MM.1S (cell line): ENCODE data around the gene SS18.

ENCODE experiments used
- DNase-seq: peaks from one replicate; pipeline ENCODE4 v3.0.0-alpha.2; 2015
- H2AFZ ChIP-seq: fragments of 300-600 bp; sonication (generic); 2 replicates; pipeline ENCODE4 v1.6.0; 2016; ENCODE audit warnings: antibody characterized with exemption, low read length
- H3F3A ChIP-seq: fragments of 300-600 bp; sonication (generic); 2 replicates; pipeline ENCODE4 v1.6.1; 2016; ENCODE audit warnings: mild to moderate bottlenecking, antibody characterized with exemption, low read length, moderate library complexity, mixed read lengths; ENCODE audit not compliant: insufficient read depth
- H3K27ac ChIP-seq: fragments of 300-600 bp; sonication (generic); 2 replicates; pipeline ENCODE4 v1.5.1; 2016; ENCODE audit warnings: mild to moderate bottlenecking, low read length
- H3K27me3 ChIP-seq: fragments of 300-600 bp; sonication (generic); replicated peaks from 2 replicates; pipeline ENCODE4 v1.6.0; 2016; ENCODE audit warnings: low read length; ENCODE audit not compliant: insufficient read depth
- H3K36me3 ChIP-seq: fragments of 300-600 bp; sonication (generic); replicated peaks from 2 replicates; pipeline ENCODE4 v1.6.1; 2016; ENCODE audit warnings: mild to moderate bottlenecking, low read length, mixed read lengths; ENCODE audit not compliant: insufficient read depth
- H3K4me1 ChIP-seq: fragments of 300-600 bp; sonication (generic); 2 replicates; pipeline ENCODE4 v1.6.1; 2016; ENCODE audit warnings: low read length, mixed read lengths
- H3K4me2 ChIP-seq: fragments of 300-600 bp; sonication (generic); 2 replicates; pipeline ENCODE4 v1.6.0; 2016; ENCODE audit warnings: low read depth, low read length
- H3K4me3 ChIP-seq: fragments of 300-600 bp; sonication (generic); 2 replicates; pipeline ENCODE4 v1.5.1; 2016; ENCODE audit warnings: low read length, mixed read lengths
- H3K79me2 ChIP-seq: fragments of 300-600 bp; sonication (generic); 2 replicates; pipeline ENCODE4 v1.6.1; 2016; ENCODE audit warnings: mixed run types, low read length, mixed read lengths
- H3K9ac ChIP-seq: fragments of 300-600 bp; sonication (generic); 2 replicates; pipeline ENCODE4 v1.6.1; 2016; ENCODE audit warnings: low read length, mixed read lengths
- H3K9me2 ChIP-seq: fragments of 300-600 bp; sonication (generic); replicated peaks from 2 replicates; pipeline ENCODE4 v1.6.1; 2016; ENCODE audit warnings: mild to moderate bottlenecking, low read length, mixed read lengths; ENCODE audit not compliant: insufficient read depth
- H3K9me3 ChIP-seq: fragments of 300-600 bp; sonication (generic); replicated peaks from 2 replicates; pipeline ENCODE4 v1.6.1; 2016; ENCODE audit warnings: mild to moderate bottlenecking, low read length, mixed read lengths; ENCODE audit not compliant: insufficient read depth
- H4K20me1 ChIP-seq: fragments of 300-600 bp; sonication (generic); 2 replicates; pipeline ENCODE4 v1.6.1; 2016; ENCODE audit warnings: mild to moderate bottlenecking, low read length, moderate library complexity, mixed read lengths; ENCODE audit not compliant: insufficient read depth
- EZH2 ChIP-seq: fragments of 300-600 bp; sonication (generic); optimal IDR thresholded peaks from 2 replicates; pipeline ENCODE3; 2017; ENCODE audit warnings: low read depth, mild to moderate bottlenecking, antibody characterized with exemption, low read length, mixed read lengths
- EZH2phosphoT487 ChIP-seq: fragments of 300-600 bp; sonication (generic); IDR thresholded peaks from 2 replicates; pipeline ENCODE4 v1.6.1; 2018; ENCODE audit warnings: antibody characterized with exemption, low read length
- TF ChIP-seq, protein P1 (sequence below): fragments of 300-600 bp; sonication (generic); IDR thresholded peaks from 2 replicates; pipeline ENCODE4 v1.5.1; 2016; ENCODE audit warnings: antibody characterized with exemption, low read length, mixed read lengths

Gene SS18

DNA sequence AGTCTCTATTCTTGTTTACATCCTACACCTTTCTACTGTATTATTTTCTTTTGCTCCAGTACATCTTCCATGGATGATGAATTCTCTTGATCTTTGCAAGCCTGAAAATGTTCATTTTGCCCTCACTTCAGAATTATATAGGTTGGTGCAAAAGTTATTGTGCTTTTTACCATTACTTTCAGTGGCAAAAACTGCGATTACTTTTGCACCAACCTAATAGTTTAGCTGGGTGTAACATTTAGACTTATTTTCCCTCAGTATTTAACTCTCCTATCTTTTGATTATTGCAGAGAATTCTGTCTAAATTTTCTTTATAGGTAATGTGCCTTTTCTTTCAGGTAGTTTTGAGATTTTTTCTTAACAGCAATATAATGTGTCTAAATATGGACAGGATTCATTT is 81.8 kb downstream of the SS18 start:
- H3K4me1 ChIP-seq, result no peaks in the 10 kb centered on the region
- H3K4me3 ChIP-seq, result no peak overlapping the region
- H3K4me2 ChIP-seq, result no peak overlapping the region
- no peaks in the 10 kb centered on the region for H3K79me2 ChIP-seq
- no peak overlapping the region for H3K9ac ChIP-seq
- TF ChIP-seq, protein P1, sequence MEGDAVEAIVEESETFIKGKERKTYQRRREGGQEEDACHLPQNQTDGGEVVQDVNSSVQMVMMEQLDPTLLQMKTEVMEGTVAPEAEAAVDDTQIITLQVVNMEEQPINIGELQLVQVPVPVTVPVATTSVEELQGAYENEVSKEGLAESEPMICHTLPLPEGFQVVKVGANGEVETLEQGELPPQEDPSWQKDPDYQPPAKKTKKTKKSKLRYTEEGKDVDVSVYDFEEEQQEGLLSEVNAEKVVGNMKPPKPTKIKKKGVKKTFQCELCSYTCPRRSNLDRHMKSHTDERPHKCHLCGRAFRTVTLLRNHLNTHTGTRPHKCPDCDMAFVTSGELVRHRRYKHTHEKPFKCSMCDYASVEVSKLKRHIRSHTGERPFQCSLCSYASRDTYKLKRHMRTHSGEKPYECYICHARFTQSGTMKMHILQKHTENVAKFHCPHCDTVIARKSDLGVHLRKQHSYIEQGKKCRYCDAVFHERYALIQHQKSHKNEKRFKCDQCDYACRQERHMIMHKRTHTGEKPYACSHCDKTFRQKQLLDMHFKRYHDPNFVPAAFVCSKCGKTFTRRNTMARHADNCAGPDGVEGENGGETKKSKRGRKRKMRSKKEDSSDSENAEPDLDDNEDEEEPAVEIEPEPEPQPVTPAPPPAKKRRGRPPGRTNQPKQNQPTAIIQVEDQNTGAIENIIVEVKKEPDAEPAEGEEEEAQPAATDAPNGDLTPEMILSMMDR, result no peak
- TF ChIP-seq EZH2 (no peak), EZH2phosphoT487 (no peak)
- no peaks in the 10 kb centered on the region for H4K20me1 ChIP-seq
- H3F3A ChIP-seq, result no peaks in the 10 kb centered on the region
- no peak for DNase-seq
- no peak overlapping the region for H3K27ac ChIP-seq
- no peaks in the 10 kb centered on the region for H3K9me3 ChIP-seq
- H3K27me3 ChIP-seq, result no peaks in the 10 kb centered on the region
- H2AFZ ChIP-seq, result no peak overlapping the region
- no peaks in the 10 kb centered on the region for H3K36me3 ChIP-seq
- H3K9me2 ChIP-seq, result no peaks in the 10 kb centered on the region

DNA sequence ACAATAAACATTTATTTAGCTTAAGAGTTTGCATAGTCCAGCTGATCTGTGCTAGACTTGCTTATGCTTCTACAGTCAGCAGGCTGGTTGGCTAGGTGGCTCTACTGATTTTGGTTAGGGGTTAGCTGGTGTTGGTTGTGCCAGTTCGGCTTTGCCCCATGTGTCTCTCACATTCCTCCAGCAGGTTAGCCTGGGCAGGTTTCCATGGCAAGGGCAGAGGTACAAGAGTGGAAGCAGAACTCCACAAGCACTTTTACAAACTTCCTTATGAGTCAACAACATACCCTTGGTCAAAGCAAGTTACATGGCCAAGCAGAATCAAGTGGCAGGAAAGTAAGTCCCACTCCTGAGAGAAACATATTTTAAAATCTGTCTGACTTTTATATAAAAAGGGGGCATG is 82.3 kb downstream of the SS18 start:
- Histone ChIP-seq H2AFZ (no peak overlapping the region), H3K9ac (no peak overlapping the region), H3K36me3 (no peaks in the 10 kb centered on the region), H3K4me1 (no peaks in the 10 kb centered on the region), H3K27ac (no peak overlapping the region), H3K79me2 (no peaks in the 10 kb centered on the region), H3K4me2 (no peak overlapping the region), H3K4me3 (no peak overlapping the region), H3K9me3 (no peaks in the 10 kb centered on the region), H4K20me1 (no peaks in the 10 kb centered on the region), H3K9me2 (no peaks in the 10 kb centered on the region), H3K27me3 (no peaks in the 10 kb centered on the region), H3F3A (peaks cover 1% of the 10 kb centered on the region; the same call in 1 of the 2 replicates)
- no peak for TF ChIP-seq EZH2
- TF ChIP-seq, protein P1, result no peak
- no peak for TF ChIP-seq EZH2phosphoT487
- DNase-seq, result no peak

DNA sequence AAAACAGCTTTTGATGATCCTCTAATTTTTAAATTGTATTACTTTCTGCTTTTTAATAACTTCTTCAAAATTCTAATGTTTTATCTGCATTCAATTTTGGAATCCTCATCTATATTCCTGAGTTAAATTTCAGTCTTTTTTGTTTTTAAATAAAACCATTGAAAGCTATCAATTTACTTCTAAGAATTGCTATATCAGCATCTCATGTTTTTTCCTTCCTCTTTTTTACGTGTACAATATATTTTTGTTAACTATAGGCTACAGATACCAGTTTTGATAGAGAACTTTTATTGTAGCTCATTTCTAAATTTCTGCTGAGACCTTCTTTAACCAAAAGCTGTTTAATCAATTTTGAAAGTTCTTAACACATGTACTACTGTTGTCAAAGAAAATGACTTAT is 84.5 kb downstream of the SS18 start:
- DNase-seq, result no peak
- Histone ChIP-seq H3K27me3 (no peaks in the 10 kb centered on the region), H3F3A (peaks cover 3% of the 10 kb centered on the region; the same call in 1 of the 2 replicates), H3K36me3 (no peaks in the 10 kb centered on the region), H3K27ac (no peak overlapping the region), H3K9me3 (no peaks in the 10 kb centered on the region), H3K4me2 (no peak overlapping the region), H3K4me1 (peaks cover 5% of the 10 kb centered on the region; the same call in 1 of the 2 replicates), H2AFZ (no peak overlapping the region), H4K20me1 (no peaks in the 10 kb centered on the region), H3K79me2 (no peaks in the 10 kb centered on the region), H3K9ac (no peak overlapping the region), H3K4me3 (no peak overlapping the region), H3K9me2 (no peaks in the 10 kb centered on the region)
- TF ChIP-seq, protein P1, result no peak
- TF ChIP-seq EZH2 (no peak), EZH2phosphoT487 (no peak)
